ENCODE data around the gene GRAMD2B. TPM values are rescaled to one million over a fixed set of nuclear protein-coding genes. Genes with fewer than 3 reads are reported as not detected.

The GRAMD2B gene
- total RNA-seq, 1 donor from 2014 or later, result 7.1 TPM

DNA sequence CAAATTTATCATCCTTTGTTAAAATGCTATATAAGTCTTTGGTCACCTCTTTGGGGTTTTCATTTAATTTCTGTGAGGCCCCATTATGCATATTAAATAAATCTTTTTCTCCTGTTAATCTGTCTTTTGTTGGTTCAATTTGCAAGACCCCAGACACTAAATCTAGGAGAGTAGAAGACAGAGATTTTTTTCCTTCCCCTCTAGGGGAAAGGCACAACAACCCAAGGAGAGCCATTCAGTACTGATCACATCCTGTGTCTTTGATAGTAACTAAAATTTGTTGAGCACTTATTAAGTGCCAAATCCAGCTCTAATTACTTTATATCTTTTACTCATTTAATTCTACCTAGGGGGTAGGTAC, 97.4 kb downstream of the GRAMD2B start:
- no peaks in the 10 kb centered on the region for H3K9me3 Mint-ChIP-seq
- no peaks in the 10 kb centered on the region for H3K27me3 Mint-ChIP-seq (ENCODE audit: low read depth)
- no peak overlapping the region for H3K27ac Mint-ChIP-seq (ENCODE audit: unreplicated experiment)
- TF ChIP-seq, protein P1, sequence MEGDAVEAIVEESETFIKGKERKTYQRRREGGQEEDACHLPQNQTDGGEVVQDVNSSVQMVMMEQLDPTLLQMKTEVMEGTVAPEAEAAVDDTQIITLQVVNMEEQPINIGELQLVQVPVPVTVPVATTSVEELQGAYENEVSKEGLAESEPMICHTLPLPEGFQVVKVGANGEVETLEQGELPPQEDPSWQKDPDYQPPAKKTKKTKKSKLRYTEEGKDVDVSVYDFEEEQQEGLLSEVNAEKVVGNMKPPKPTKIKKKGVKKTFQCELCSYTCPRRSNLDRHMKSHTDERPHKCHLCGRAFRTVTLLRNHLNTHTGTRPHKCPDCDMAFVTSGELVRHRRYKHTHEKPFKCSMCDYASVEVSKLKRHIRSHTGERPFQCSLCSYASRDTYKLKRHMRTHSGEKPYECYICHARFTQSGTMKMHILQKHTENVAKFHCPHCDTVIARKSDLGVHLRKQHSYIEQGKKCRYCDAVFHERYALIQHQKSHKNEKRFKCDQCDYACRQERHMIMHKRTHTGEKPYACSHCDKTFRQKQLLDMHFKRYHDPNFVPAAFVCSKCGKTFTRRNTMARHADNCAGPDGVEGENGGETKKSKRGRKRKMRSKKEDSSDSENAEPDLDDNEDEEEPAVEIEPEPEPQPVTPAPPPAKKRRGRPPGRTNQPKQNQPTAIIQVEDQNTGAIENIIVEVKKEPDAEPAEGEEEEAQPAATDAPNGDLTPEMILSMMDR (conservative IDR thresholded peaks at IDR 0.05), result no peak
- no peak overlapping the region for H3K4me3 Mint-ChIP-seq
- peaks cover 33% of the 10 kb centered on the region for H3K4me1 Mint-ChIP-seq
- no peak for DNase-seq (ENCODE audit: low read depth, low spot score)
- H3K36me3 Mint-ChIP-seq (ENCODE audit: low read depth), result no peaks in the 10 kb centered on the region

DNA sequence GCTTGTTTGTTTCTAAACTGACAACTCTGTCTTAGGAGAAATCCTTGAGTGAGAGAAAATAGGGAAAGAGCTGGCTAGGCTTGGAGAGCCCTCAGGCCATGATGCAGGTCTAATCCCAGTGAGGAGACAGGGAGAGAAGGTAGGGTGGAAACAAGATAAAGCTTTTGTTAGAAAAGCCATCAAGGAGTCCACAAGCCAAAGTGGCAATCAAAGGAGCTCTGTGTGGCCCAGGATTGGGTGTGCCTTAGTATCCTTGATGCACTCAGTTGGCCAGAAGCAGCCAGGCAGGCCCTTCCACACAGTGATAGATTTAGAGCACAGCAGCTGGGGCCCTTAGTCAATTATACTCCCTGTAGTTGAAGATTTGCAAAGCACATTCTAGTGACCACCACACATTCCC, 97.9 kb downstream of the GRAMD2B start:
- no peak overlapping the region for H3K4me3 Mint-ChIP-seq
- H3K4me1 Mint-ChIP-seq, result peaks cover 33% of the 10 kb centered on the region
- no peaks in the 10 kb centered on the region for H3K36me3 Mint-ChIP-seq (ENCODE audit: low read depth)
- TF ChIP-seq, protein P1 (conservative IDR thresholded peaks at IDR 0.05), result no peak
- no peaks in the 10 kb centered on the region for H3K9me3 Mint-ChIP-seq
- H3K27ac Mint-ChIP-seq (ENCODE audit: unreplicated experiment), result no peak overlapping the region
- H3K27me3 Mint-ChIP-seq (ENCODE audit: low read depth), result no peaks in the 10 kb centered on the region
- no peak for DNase-seq (ENCODE audit: low read depth, low spot score)

DNA sequence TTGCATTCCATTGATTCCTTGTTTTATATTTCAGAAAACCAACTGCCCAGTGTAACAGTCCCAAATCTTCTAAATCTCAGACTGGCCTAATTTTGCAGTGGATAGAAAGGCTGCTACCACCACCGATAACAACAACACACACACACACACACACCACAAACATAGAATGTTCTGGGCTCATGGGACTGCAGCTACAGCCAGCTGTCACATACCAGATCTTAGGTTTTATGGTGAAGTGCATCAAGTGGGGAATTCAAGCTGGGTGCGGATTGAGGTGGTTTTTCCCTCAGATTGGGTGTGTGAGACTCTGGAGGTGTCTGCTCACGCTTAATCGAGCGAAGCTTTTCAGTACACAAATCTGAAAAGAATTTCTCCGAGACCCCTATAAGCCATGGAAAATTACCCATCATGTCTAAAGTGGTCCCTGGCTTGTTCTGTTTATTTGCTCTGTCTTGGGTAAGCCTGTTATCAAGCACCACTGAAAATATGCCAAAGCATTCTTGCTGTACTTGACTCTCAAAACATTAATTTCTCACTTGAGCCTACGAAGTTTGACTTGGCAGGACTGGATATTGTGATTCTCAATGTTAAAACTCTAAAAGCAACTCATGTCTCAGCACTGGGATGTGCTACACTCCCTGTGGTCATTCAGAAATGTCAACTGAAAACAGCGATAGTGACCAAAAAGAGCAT, 100.8 kb downstream of the GRAMD2B start:
- Mint-ChIP-seq H3K27ac (ENCODE audit: unreplicated experiment) (peak overlapping the region; percentile 28), H3K4me3 (no peak overlapping the region), H3K27me3 (ENCODE audit: low read depth) (no peaks in the 10 kb centered on the region)

DNA sequence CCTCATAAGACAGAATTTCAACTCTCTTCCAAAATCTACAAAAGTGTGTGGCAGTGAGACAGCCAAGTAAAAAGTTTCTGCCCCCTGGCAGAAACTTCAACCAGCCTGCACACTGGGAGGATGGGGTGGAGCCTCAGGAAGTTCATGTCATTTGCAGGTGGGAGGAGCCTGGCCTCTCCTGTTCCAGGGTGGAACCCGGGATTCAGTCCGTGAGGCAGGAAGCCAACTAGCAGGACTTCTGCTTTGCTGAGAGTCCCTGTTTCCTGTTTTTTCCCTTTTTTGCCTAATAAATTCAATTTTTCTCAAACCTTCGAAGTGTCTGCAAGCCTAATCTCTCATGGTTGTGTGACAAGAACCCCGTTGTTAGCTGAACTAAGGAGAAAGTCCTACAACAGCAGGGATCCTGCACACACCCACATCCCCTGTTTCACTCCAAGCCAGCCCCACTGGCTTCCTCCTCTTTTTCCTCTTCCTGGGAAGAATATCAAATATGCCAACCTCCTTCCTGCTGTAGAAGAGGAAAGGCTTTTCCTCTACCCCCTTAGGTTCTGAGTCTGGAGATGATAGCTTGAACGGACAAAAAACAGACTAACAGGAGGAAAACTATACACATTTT, 102.5 kb downstream of the GRAMD2B start:
- TF ChIP-seq, protein P1 (conservative IDR thresholded peaks at IDR 0.05), result no peak
- no peak overlapping the region for H3K4me3 Mint-ChIP-seq
- DNase-seq (ENCODE audit: low read depth, low spot score), result no peak
- H3K4me1 Mint-ChIP-seq, result peaks cover 26% of the 10 kb centered on the region
- no peaks in the 10 kb centered on the region for H3K27me3 Mint-ChIP-seq (ENCODE audit: low read depth)
- H3K9me3 Mint-ChIP-seq, result peaks cover 6% of the 10 kb centered on the region
- peak overlapping the region; percentile 52 for H3K27ac Mint-ChIP-seq (ENCODE audit: unreplicated experiment)
- H3K36me3 Mint-ChIP-seq (ENCODE audit: low read depth), result peaks cover 6% of the 10 kb centered on the region

More for the DNA sequence above, 100.8 kb downstream of the GRAMD2B start:
- TF ChIP-seq, protein P1 (conservative IDR thresholded peaks at IDR 0.05), result no peak
- H3K36me3 Mint-ChIP-seq (ENCODE audit: low read depth), result peaks cover 6% of the 10 kb centered on the region
- H3K4me1 Mint-ChIP-seq, result peaks cover 37% of the 10 kb centered on the region
- DNase-seq (ENCODE audit: low read depth, low spot score), result no peak
- H3K9me3 Mint-ChIP-seq, result peaks cover 6% of the 10 kb centered on the region

DNA sequence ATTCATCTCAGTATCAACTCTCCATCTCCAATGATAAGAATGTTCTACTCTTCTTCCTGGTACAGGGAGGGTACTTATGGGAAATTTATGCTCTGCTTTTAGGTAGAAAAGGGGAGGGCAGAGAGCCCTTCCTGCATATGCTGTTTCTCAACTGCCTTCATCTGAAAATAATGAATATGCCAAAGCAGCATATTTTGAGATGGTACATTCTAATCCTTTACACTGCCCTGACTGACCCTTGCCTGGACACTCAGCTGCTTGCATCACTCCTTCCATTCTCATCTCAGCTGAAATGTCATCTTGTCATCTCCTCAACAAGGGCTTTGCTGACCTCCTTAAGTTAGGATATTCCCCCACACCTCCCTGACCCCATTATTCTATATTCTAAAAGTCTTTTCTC, 103.3 kb downstream of the GRAMD2B start:
- Mint-ChIP-seq H3K27me3 (ENCODE audit: low read depth) (no peaks in the 10 kb centered on the region), H3K27ac (ENCODE audit: unreplicated experiment) (no peak overlapping the region), H3K9me3 (peaks cover 6% of the 10 kb centered on the region), H3K4me1 (peaks cover 34% of the 10 kb centered on the region), H3K36me3 (ENCODE audit: low read depth) (peaks cover 6% of the 10 kb centered on the region), H3K4me3 (no peak overlapping the region)
- no peak for DNase-seq (ENCODE audit: low read depth, low spot score)
- TF ChIP-seq, protein P1 (conservative IDR thresholded peaks at IDR 0.05), result no peak

All from neural crest cell (in vitro differentiated cells).